Keratinocyte (primary cell): ENCODE measurements around the gene MTHFD1L.

ENCODE experiments used
- EZH2 ChIP-seq: IDR thresholded peaks from one replicate; pipeline ENCODE4 v1.6.1; 2012; ENCODE audit warnings: inconsistent platforms, mild to moderate bottlenecking, low read length, moderate library complexity
- TF ChIP-seq, protein P1 (sequence below), 3 experiments: IDR thresholded peaks in 1 of 3; conservative IDR thresholded peaks in 1 of 3; optimal IDR thresholded peaks in 1 of 3; 2 replicates in 2 of 3; 3 replicates in 1 of 3; pipeline versions ENCODE3 to v1.5.1; 2011; ENCODE audit warnings: low read length in 3 of 3, mild to moderate bottlenecking in 3 of 3, moderate library complexity in 2 of 3, control low read depth in 1 of 3, inconsistent platforms in 1 of 3; ENCODE audit not compliant: insufficient read depth in 2 of 3; ENCODE audit errors: extremely low read depth in 1 of 3

DNA sequence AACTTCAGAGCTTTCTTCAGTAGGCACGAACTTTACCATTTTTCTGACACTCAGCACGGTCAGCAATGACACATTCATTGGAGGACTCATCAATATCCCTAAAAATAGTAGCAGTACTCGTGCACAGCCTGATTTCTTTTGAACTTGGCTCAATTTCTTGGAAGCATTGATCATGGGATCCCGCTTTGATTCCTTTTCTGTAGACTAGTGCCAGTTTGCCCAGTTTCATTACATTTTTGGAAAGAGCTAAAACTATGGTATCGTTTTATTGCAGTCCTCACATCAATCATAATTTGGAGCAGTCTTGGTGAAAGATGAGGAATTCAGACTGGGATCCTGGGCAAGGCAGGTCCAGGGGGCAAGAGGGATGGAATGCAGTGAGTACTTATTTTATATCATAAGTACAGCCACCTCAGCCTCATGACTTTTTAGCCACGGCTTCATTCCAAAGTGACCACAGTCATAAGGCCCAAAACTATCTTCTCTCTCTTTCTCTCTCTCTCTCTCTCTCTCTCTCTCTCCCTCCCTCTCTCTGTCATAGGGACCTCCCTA is 203.3 kb downstream of the MTHFD1L start:
- TF ChIP-seq, protein P1, sequence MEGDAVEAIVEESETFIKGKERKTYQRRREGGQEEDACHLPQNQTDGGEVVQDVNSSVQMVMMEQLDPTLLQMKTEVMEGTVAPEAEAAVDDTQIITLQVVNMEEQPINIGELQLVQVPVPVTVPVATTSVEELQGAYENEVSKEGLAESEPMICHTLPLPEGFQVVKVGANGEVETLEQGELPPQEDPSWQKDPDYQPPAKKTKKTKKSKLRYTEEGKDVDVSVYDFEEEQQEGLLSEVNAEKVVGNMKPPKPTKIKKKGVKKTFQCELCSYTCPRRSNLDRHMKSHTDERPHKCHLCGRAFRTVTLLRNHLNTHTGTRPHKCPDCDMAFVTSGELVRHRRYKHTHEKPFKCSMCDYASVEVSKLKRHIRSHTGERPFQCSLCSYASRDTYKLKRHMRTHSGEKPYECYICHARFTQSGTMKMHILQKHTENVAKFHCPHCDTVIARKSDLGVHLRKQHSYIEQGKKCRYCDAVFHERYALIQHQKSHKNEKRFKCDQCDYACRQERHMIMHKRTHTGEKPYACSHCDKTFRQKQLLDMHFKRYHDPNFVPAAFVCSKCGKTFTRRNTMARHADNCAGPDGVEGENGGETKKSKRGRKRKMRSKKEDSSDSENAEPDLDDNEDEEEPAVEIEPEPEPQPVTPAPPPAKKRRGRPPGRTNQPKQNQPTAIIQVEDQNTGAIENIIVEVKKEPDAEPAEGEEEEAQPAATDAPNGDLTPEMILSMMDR (optimal IDR thresholded peaks at IDR 0.05 in 1 of 3, IDR thresholded peaks at IDR 0.05 in 1 of 3, conservative IDR thresholded peaks at IDR 0.05 in 1 of 3; ENCODE audit: extremely low read depth in 1 of 3, insufficient read depth in 2 of 3, low read length in 3 of 3), result no peak
- TF ChIP-seq EZH2, result no peak
